ENCODE data around the gene CYP2J2.
"Not testable (repeated sequence)": the region's sequence is repeated elsewhere in the genome, so short reads cannot be mapped to it uniquely, and the experiment has no call there.

CYP2J2 gene

DNA sequence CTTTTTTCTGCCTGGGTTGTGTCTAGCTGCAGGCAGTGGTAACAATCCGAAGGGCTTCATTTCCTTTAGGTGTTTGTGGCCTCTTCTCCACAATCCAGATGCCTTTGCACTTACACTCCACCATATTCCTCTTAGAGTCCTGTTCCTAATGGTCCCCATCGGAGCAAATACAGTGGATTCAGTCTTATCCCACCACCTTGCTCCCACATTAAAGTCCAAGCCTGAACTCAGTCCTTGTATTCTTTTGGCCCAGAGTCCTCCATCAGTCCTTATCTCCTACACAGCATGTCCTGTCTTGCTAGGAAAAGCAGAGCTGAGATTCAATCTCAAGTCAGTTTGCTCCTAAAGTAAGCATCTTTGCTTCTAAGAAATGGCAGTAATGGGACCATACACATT is 8.8 kb downstream of the CYP2J2 start:
- DNase-seq = no peak

DNA sequence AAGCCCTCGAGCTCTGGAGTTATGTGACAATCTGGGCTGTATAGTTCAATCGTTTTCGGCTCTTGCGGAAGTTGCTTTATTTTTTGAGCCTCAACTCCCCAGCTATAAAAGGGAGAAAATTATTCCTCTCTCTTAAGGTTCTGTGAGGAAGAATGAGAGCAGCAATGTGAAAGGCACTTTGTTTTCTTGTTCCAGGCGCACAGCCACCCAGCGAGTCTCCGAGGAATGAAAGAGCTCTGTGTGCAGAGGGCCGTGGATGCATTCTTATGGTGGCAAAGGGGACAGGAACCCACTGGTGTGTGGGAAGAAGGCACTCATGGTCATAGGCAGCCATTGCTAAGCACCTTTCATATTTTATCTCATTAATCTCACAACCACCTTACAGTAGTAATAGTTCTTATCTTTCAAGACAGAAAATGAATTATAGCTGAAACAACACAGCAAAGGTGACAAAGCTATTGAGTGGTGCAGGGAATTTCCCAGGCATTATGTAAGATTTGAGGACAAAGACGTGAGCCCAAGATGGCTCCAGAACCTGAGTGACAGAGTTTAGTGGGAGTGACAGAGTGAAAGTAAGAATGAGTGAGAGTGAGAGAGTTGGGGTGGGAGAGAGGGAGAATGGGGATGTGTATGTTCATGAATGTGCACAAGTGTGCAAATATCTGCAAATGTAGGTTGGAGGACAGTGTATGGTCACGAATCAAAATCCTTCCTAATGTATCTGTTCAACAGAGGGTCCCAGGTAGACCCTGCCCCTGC is 9.4 kb downstream of the CYP2J2 start:
- DNase-seq = no peak

DNA sequence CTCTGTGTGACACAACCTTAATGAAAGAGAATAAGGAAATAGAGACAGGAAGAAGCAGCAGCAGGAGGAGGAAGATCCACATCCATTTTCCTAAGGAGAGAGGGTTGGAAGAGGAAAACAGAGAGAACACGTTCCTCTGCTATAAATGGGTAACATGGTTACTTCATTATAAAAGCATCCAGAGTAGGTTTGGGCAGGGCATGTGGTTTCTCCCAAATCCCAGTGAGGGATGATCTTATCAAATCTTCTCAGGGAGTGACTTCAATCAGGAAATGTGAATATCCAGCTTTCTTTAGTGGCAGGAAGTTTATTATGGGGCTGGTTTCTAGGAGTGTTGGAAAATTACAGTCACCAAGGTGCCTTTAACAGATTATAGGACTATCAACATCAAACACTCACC is 11.1 kb downstream of the CYP2J2 start:
- no peak for DNase-seq

GRCh38 chr1:59914791-59915286 is 11.7 kb downstream of the CYP2J2 start:
- not testable (repeated sequence) for DNase-seq

- no peak for DNase-seq
These were observed 17.9 kb downstream of the CYP2J2 start for GRCh38 chr1:59908682-59909081.

DNA sequence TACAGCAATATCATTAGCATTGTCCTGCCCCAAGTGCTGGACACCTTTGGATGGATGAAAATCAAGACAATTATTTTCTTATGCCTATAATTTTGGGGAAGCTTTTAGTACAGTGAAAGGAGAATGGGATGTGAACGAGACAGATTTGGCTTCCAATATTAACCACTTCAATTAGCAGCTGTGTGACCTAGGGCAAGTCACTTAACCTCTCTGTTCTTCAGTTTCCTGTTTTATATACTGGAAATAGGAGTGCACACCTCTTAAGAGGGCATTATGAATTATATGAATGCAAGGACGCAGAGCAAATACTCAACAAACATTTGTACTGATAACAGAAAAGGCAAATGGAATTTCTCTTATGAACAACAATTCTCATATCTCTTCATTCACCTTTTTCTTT is 18.5 kb downstream of the CYP2J2 start:
- no peak for DNase-seq

DNA sequence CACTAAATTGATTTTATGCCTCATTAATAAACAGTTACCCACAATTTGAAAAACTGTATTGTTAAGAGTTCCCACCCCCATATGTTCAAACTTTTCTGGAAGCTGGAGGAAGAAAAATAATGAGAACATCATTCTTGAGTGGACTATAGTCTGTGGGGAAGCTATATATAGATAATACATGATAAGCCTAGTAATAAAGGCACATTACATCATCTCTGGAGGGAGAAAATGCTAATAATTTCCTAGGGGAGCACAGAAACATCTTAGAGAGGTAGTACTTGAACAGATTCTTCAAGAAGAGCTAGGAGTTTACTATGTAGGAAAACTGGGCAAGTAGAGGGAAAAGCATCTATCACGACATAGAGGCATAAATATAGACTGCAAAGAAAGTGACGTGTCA is 19.6 kb downstream of the CYP2J2 start:
- no peak for DNase-seq

DNA sequence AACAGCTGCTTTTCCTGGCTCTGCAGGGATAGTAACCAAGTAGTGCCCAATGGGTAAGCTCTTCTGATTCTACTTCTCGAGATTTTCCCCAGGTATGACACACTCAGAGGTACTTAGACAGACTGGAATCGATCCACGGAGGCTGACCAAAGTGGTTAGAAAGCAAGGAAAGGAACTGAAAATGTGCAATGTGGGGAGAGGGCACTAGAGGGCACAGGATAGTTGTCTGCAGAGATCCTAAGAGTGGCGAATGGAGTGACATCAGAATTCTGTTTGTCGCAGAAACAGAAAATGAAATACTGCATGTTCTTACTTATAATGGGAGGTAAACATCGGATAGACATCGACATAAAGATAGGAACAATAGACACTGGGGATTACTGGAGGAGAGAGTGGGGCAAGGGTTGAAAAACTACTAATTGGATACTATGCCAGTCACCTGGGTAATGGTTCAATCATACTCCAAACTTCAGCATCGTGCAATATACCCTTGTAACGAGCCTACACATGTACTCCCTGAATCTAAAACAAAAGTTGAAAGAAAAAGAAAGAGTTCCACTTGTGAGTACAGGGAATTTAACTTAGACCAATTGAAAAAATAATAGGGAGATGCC is 23.3 kb downstream of the CYP2J2 start:
- DNase-seq = peak; percentile 31

GRCh38 chr1:59901770-59902388 is 24.7 kb downstream of the CYP2J2 start:
- no peak for DNase-seq

DNA sequence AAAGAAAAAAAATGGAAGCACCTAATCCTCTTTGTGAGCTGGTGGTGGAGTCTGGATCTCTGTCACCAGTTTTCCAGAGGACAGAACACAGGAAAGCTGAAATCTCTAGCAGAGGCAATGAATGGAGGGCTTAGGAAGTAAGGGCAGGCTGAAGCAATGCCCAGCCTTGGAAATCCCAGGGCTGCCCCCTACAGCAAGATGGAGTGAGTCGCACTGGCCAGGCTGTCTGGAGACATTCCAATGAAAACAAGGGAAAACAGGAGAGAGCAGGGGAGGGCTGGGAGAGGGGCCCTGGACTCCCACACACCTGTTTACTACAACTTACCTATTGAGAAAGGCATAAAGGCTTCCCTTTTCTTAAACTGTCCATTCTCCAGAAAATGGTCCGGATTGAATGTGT is 25.9 kb downstream of the CYP2J2 start:
- DNase-seq = no peak

GRCh38 chr1:59898927-59899326 is 27.6 kb downstream of the CYP2J2 start:
- no peak for DNase-seq

- no peak for DNase-seq
These were observed 29.4 kb downstream of the CYP2J2 start for GRCh38 chr1:59897165-59897564.

GRCh38 chr1:59892841-59893811 is 33.4 kb downstream of the CYP2J2 start:
- DNase-seq = no peak

- no peak for DNase-seq
These were observed 41.3 kb downstream of the CYP2J2 start for GRCh38 chr1:59885160-59885832.

GRCh38 chr1:59880735-59881134 is 45.8 kb downstream of the CYP2J2 start:
- DNase-seq = no peak

- no peak for DNase-seq
These were observed 46.5 kb downstream of the CYP2J2 start for GRCh38 chr1:59879996-59880505.

- peak; percentile 26 for DNase-seq
These were observed 47.0 kb downstream of the CYP2J2 start for GRCh38 chr1:59879574-59879973.

DNA sequence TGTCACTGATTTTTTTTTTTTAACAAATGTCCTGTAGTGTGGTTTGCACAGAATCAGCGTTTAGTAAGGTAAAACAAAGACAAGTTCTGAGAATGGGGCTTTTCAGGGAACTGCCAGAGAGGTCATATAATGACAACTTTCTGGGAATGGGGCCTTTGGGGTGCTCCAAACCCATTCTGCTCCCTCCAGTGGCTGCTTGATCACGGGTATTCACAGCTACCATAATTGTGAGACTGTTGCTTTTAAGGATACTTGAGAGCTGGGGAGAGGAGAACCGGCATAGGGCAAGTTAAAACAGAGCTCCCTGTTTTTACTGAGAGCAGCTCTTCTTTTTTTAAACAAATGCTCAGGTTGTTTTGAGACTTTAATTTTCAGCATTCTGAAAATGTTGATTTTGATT is 48.2 kb downstream of the CYP2J2 start:
- DNase-seq = no peak

GRCh38 chr1:59877108-59877682 is 49.4 kb downstream of the CYP2J2 start:
- no peak for DNase-seq

DNA sequence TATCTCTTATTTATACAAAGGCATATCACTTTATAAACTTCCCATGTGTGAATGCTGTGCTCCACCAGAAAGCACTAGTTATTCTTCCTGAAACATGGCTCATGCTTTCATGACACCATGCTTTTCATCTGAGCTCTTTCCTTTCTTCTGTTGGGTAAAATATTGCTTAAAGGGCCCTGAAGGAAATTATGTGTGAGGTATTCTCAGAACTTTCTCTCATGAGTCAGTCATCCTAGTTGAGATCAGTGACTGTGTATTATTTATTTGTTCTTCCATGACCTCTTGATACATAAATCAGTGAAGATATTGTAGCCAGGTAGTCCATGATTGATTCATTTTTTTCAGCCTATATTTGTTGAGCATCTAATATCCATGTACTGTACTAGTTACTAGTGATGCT is 54.8 kb downstream of the CYP2J2 start:
- no peak for DNase-seq

GRCh38 chr1:59866462-59866861 is 60.1 kb downstream of the CYP2J2 start:
- no peak for DNase-seq

Measured in retina (tissue), 1 donor.